Natural killer cell (primary cell): ENCODE data around the gene HOXA2. TPM values are rescaled to one million over a fixed set of nuclear protein-coding genes. Genes with fewer than 3 reads are reported as not detected.

Source experiments
- ATAC-seq, 3 donors: fragments of 150-1000 bp in 2 of 3; fragments of 200-7000 bp in 1 of 3; cut with Tn5 transposase; 1 replicate in 1 of 3; 2 replicates in 2 of 3; pipeline ENCODE4 v1.10.0; 2021; ENCODE audit warnings: mild to moderate bottlenecking in 2 of 3, moderate library complexity in 2 of 3
- DNase-seq, 2 donors: peaks; one replicate each; pipeline versions ENCODE4 v3.0.0 to v3.0.0-alpha.2; 2013 to 2021; ENCODE audit warnings: mixed read lengths in 1 of 2
- H3K27ac ChIP-seq: one replicate; pipeline ENCODE4 v1.5.1; 2013; ENCODE audit warnings: mild to moderate bottlenecking, low read length
- H3K27me3 ChIP-seq: one replicate; pipeline ENCODE4 v1.6.1; 2013; ENCODE audit warnings: low read length; ENCODE audit not compliant: control insufficient read depth, insufficient read depth
- H3K36me3 ChIP-seq: one replicate; pipeline ENCODE4 v1.6.1; 2013; ENCODE audit warnings: low read length; ENCODE audit not compliant: control insufficient read depth, insufficient read depth
- H3K4me1 ChIP-seq: one replicate; pipeline ENCODE4 v1.6.1; 2013; ENCODE audit warnings: low read length; ENCODE audit not compliant: control insufficient read depth, insufficient read depth
- H3K4me3 ChIP-seq: one replicate; pipeline ENCODE4 v1.5.1; 2013; ENCODE audit warnings: low read length
- H3K9me3 ChIP-seq: one replicate; pipeline ENCODE4 v1.6.1; 2013; ENCODE audit warnings: low read length; ENCODE audit not compliant: control insufficient read depth, insufficient read depth
- H3K27ac Mint-ChIP-seq, 2 donors: one replicate each; pipeline ENCODE4 v1.8.0; 2022; ENCODE audit warnings: mild to moderate bottlenecking in 2 of 2, mixed read lengths in 2 of 2, moderate library complexity in 1 of 2
- H3K27me3 Mint-ChIP-seq, 2 donors: one replicate each; pipeline ENCODE4 v1.8.0; 2022; ENCODE audit warnings: low read depth in 2 of 2, mixed read lengths in 2 of 2
- H3K36me3 Mint-ChIP-seq: one replicate; pipeline ENCODE4 v1.8.0; 2022; ENCODE audit warnings: mixed read lengths
- H3K4me1 Mint-ChIP-seq, 2 donors: one replicate each; pipeline ENCODE4 v1.8.0; 2022; ENCODE audit warnings: mixed read lengths in 2 of 2
- H3K4me3 Mint-ChIP-seq: one replicate; pipeline ENCODE4 v1.8.0; 2022; ENCODE audit warnings: mild to moderate bottlenecking, moderate library complexity, mixed read lengths
- H3K9me3 Mint-ChIP-seq, 2 donors: one replicate each; pipeline ENCODE4 v1.8.0; 2022; ENCODE audit warnings: mixed read lengths in 2 of 2
- WGBS: methylation state at CpG from one replicate; pipeline ENCODE4 v1.1.7; 2013; ENCODE audit warnings: missing lambda C conversion rate; ENCODE audit not compliant: insufficient coverage; 5-methylcytosine and 5-hydroxymethylcytosine counted together
- intact Hi-C: fragments of 100-400 bp; cut with micrococcal nuclease; formaldehyde crosslinking; loops from one replicate; pipeline ENCODE4 v1.14.2; 2022
- total RNA-seq, 4 donors: library from RNA; stranded (reverse); fragments of 120-200 nt in 1 of 4; gene quantifications; one replicate each; pipeline versions ENCODE4 v1.2.3 to v1.2.4, GENCODE V29; 2013 to 2022
- TF ChIP-seq, protein P1 (sequence below): fragments of 200-600 bp; IDR thresholded peaks from one replicate; pipeline ENCODE4 v1.8.0; 2022; ENCODE audit warnings: antibody characterized with exemption

Gene HOXA2
- not detected for total RNA-seq
- 0.05 TPM for total RNA-seq (2013)

DNA sequence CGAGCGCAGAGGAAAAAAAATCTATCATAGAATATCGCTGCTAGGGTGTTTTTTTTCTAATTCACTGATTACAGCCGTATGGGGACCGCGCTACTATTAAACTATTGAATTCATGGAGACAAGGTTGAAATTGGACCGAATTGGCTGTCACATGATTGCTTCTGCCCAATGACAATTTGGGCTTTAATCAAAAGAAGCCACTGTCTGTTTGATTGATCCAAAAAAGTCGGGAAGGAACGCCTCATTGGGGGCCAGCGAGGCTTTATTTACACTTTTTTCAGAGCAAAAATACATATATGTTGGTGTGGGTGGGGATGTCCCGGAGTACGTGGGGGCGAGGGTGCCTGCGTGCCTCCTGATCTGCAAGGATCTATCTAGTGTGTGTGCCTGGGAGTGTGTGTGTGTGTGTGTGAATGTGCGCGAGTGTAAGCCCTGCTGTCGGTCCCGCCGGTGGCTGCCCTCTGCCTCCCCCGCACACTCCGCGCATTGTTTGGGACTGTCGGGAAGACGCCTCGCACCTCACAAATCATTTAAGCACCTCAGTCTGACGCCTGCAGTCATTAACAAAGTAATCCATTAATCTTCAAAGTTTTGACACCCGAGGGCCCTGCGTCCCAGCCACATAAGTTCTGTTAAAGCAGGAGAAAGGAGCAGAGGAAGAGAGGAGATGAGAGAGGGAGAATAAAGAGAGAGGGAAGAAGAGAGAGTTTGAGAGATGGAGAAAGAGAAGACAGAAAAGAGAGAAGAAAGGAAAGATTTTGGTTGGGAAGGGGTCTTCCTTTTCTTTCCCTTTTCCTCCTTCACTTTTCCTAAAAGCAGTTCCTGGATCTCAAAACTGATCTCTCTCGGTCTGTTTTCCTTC lies at the start of gene HOXA2:
Gene HOXA2 (minus strand): TSS at position 103 of the 862 bp plus-strand sequence. CDS start 183 bp downstream, outside the sequence.
- Histone ChIP-seq H3K9me3 (no peaks in the 10 kb centered on the region), H3K4me1 (peaks cover 25% of the 10 kb centered on the region), H3K27me3 (peaks cover 30% of the 10 kb centered on the region), H3K36me3 (peaks cover 3% of the 10 kb centered on the region), H3K4me3 (no peak within 1 kb of the TSS), H3K27ac (no peak within 1 kb of the TSS)
- ATAC-seq (peak in 1 of 3 donors; percentile 21), DNase-seq (peak in 1 of 2 donors; percentile 8)
- TF ChIP-seq, protein P1, sequence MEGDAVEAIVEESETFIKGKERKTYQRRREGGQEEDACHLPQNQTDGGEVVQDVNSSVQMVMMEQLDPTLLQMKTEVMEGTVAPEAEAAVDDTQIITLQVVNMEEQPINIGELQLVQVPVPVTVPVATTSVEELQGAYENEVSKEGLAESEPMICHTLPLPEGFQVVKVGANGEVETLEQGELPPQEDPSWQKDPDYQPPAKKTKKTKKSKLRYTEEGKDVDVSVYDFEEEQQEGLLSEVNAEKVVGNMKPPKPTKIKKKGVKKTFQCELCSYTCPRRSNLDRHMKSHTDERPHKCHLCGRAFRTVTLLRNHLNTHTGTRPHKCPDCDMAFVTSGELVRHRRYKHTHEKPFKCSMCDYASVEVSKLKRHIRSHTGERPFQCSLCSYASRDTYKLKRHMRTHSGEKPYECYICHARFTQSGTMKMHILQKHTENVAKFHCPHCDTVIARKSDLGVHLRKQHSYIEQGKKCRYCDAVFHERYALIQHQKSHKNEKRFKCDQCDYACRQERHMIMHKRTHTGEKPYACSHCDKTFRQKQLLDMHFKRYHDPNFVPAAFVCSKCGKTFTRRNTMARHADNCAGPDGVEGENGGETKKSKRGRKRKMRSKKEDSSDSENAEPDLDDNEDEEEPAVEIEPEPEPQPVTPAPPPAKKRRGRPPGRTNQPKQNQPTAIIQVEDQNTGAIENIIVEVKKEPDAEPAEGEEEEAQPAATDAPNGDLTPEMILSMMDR, result no peak
- peaks cover 50 to 72% of the 10 kb centered on the region in 2 donors for H3K27me3 Mint-ChIP-seq
- intact Hi-C loops, result no loop called here
- no peaks in the 10 kb centered on the region for H3K9me3 Mint-ChIP-seq
- 33% methylated on average over 28 of the region's 29 CpGs for WGBS
- peaks cover 36 to 41% of the 10 kb centered on the region in 2 donors for H3K4me1 Mint-ChIP-seq
- H3K4me3 Mint-ChIP-seq, result peak within 1 kb of the TSS; percentile 42
- H3K27ac Mint-ChIP-seq, result no peak within 1 kb of the TSS
- H3K36me3 Mint-ChIP-seq, result peaks cover 36% of the 10 kb centered on the region

DNA sequence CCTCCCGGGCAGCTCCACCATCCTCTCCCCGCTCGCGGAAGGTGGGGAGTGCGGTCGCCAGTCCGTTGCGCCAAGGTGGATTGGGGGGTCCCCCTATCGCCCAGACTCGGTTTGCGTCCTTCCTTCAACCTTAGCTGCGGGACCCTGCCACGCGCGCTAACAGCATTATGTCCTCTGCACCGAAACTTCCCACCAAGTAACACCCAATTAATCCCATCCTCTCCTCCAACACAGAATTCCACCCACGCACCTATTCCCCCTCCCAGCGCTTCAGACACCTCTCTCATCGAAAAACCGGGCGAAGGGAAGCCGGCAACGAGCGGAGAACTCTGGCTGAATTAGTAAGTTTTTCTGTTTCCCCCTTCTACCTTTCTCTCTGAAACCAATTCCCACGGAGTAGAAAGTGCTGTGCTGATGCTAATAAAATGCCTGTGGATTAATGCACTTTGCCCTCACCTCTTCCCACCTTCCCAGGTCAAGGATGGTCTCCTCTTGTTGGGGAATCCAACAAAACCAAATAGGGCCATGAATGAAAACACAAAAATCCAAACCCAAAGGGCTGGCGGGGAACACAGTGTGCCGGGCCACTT lies 49.0 kb upstream of the HOXA2 start:
- Mint-ChIP-seq H3K9me3 (no peaks in the 10 kb centered on the region), H3K27me3 (peaks cover 72 to 75% of the 10 kb centered on the region in 2 donors), H3K4me3 (peak overlapping the region; percentile 89), H3K27ac (peak overlapping the region; percentile 4 to 64), H3K36me3 (no peaks in the 10 kb centered on the region), H3K4me1 (peaks cover 39 to 49% of the 10 kb centered on the region in 2 donors)
- ATAC-seq (no peak), DNase-seq (no peak)
- Histone ChIP-seq H3K36me3 (no peaks in the 10 kb centered on the region), H3K4me1 (peaks cover 75% of the 10 kb centered on the region), H3K4me3 (peak overlapping the region; percentile 29), H3K27ac (no peak overlapping the region), H3K9me3 (no peaks in the 10 kb centered on the region), H3K27me3 (peaks cover 85% of the 10 kb centered on the region)
- 2% methylated on average over 26 of the region's 27 CpGs for WGBS
- TF ChIP-seq, protein P1, result no peak
- intact Hi-C loops, result loop anchor here (1.0 to 5.0 kb wide), 4 partner anchors 10 to 1287 kb away; partner anchors contain the start of genes HOXA1 and HOXA11

DNA sequence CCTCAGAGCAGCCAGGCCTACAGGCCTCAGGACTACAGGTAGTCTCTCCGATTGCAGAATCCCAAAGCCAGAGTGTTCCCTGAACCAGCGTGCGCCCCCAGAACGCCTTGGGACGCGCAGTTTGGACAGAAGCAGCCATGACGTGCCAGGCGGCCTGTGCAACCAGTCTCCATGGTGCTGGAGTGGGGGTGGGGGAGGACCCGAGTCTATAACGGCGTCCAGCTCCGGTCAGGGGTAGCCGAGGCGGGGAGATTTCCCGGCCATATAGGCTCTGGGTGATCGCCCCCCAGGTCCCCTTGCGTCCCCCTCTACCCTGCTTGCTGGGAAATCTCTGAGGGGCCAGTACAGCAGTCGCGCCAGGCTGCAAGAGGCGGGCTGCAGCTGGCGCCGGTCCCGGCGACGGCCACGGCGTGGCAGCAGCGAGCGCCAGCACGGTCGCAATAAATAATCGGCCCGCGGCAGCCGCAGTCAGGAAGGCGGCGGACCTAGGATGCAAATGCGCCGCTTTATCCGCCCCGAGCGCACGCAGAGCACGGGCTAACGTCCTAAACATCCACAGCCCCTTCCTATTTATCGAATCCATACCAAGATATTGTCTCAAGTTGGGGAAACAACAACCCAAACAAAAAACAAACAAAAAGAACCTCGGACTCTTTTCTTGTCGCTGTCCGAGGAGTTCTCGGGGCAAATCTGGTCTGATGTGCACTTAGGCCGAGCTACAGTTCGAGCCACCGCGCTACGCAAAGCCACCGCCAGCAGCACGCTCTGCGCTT lies 48.3 kb upstream of the HOXA2 start:
- TF ChIP-seq, protein P1, result peak; percentile 90
- H3K9me3 Mint-ChIP-seq, result no peaks in the 10 kb centered on the region
- Histone ChIP-seq H3K4me3 (peak overlapping the region; percentile 30), H3K27me3 (peaks cover 80% of the 10 kb centered on the region), H3K36me3 (no peaks in the 10 kb centered on the region), H3K9me3 (no peaks in the 10 kb centered on the region), H3K4me1 (peaks cover 68% of the 10 kb centered on the region), H3K27ac (peak overlapping the region; percentile 11)
- WGBS, result under 1% methylated on average over 58 of the region's 58 CpGs
- H3K36me3 Mint-ChIP-seq, result no peaks in the 10 kb centered on the region
- DNase-seq (peak; percentile 68 to 85), ATAC-seq (peak; percentile 86 to 91 (median 87))
- peaks cover 34 to 44% of the 10 kb centered on the region in 2 donors for H3K4me1 Mint-ChIP-seq
- intact Hi-C loops, result loop anchor here (1.0 to 5.0 kb wide), 4 partner anchors 11 to 1286 kb away; partner anchors contain the start of genes HOXA1 and HOXA11
- peak overlapping the region; percentile 89 for H3K4me3 Mint-ChIP-seq
- H3K27me3 Mint-ChIP-seq, result peaks cover 72 to 74% of the 10 kb centered on the region in 2 donors
- peak overlapping the region; percentile 4 to 64 for H3K27ac Mint-ChIP-seq
